SK-N-SH (cell line): Measurements from ENCODE around the gene NPAS3.

Source experiments
- CTCF ChIP-seq: fragments of 200-600 bp; sonication (generic); IDR thresholded peaks from 2 replicates; pipeline ENCODE4 v1.6.1; 2017; ENCODE audit warnings: antibody characterized with exemption, mild to moderate bottlenecking, moderate library complexity
- EP300 ChIP-seq, 2 experiments: IDR thresholded peaks; 2 replicates each; pipeline versions ENCODE4 v1.4.0 to v1.6.1; 2012; ENCODE audit warnings: borderline replicate concordance in 1 of 2, low read depth in 1 of 2, low read length in 1 of 2
- FOXM1 ChIP-seq: IDR thresholded peaks from 2 replicates; pipeline ENCODE4 v1.4.0; 2012; ENCODE audit warnings: low read depth, mild to moderate bottlenecking
- MXI1 ChIP-seq: IDR thresholded peaks from 2 replicates; pipeline ENCODE4 v1.6.1; 2012; ENCODE audit warnings: mild to moderate bottlenecking, low read depth, low read length, improper control_type of control experiment
- POLR2AphosphoS5 ChIP-seq: IDR thresholded peaks from 2 replicates; pipeline ENCODE4 v1.6.1; 2012; ENCODE audit warnings: low read depth, low read length
- RAD21 ChIP-seq: IDR thresholded peaks from 2 replicates; pipeline ENCODE4 v1.6.1; 2012; ENCODE audit warnings: mild to moderate bottlenecking, low read length
- REST ChIP-seq: IDR thresholded peaks from 2 replicates; pipeline ENCODE4 v1.6.1; 2012; ENCODE audit warnings: mild to moderate bottlenecking, low read depth, low read length, moderate library complexity
- RFX5 ChIP-seq: IDR thresholded peaks from 2 replicates; pipeline ENCODE4 v1.6.1; 2012; ENCODE audit warnings: mild to moderate bottlenecking, improper control_type of control experiment, low read length
- TCF12 ChIP-seq: IDR thresholded peaks from 2 replicates; pipeline ENCODE4 v1.4.0; 2012
- TEAD4 ChIP-seq: IDR thresholded peaks from 2 replicates; pipeline ENCODE4 v1.4.0; 2012; ENCODE audit warnings: mild to moderate bottlenecking, borderline replicate concordance; ENCODE audit not compliant: insufficient read depth
- YY1 ChIP-seq: IDR thresholded peaks from 2 replicates; pipeline ENCODE4 v1.4.0; 2012; ENCODE audit warnings: low read depth, mild to moderate bottlenecking

- TF ChIP-seq POLR2AphosphoS5 = no peak
- no peak for TF ChIP-seq CTCF
- no peak for TF ChIP-seq YY1
- no peak for TF ChIP-seq TCF12
- no peak for TF ChIP-seq FOXM1
- TF ChIP-seq TEAD4 = no peak
- TF ChIP-seq RAD21 = no peak
- TF ChIP-seq EP300 (IDR thresholded peaks at IDR 0.05; ENCODE audit: borderline replicate concordance in 1 of 2, low read depth in 1 of 2, low read length in 1 of 2) = no peak
- TF ChIP-seq MXI1 = no peak
- no peak for TF ChIP-seq RFX5
- TF ChIP-seq REST = no peak
Observed at GRCh38 chr14:32938719-32939253, at the start of gene NPAS3.
